Dendritic cell treated with granulocyte-macrophage colony-stimulating factor and Interleukin-4, amounts not matched to agents 40 ng/mL and 50 ng/mL, for 4 days (primary cell): ENCODE data around the gene FAM216A.
A peak's percentile ranks its signal among the peaks of the same experiment; 100 is the strongest.

Experiments used
- H3K27ac Mint-ChIP-seq: one replicate; pipeline ENCODE4 v1.8.0; 2022; ENCODE audit warnings: mild to moderate bottlenecking, mixed read lengths
- H3K27me3 Mint-ChIP-seq: one replicate; pipeline ENCODE4 v1.8.0; 2022; ENCODE audit warnings: mild to moderate bottlenecking, mixed read lengths
- H3K36me3 Mint-ChIP-seq: one replicate; pipeline ENCODE4 v1.8.0; 2022; ENCODE audit warnings: low read depth, mixed read lengths
- H3K4me1 Mint-ChIP-seq: one replicate; pipeline ENCODE4 v1.8.0; 2022; ENCODE audit warnings: low read depth, mixed read lengths
- H3K4me3 Mint-ChIP-seq: one replicate; pipeline ENCODE4 v1.8.0; 2022; ENCODE audit warnings: mild to moderate bottlenecking, moderate library complexity, mixed read lengths
- H3K9me3 Mint-ChIP-seq: one replicate; pipeline ENCODE4 v1.8.0; 2022; ENCODE audit warnings: mixed read lengths
- intact Hi-C: fragments of 100-400 bp; cut with micrococcal nuclease; formaldehyde crosslinking; loops from one replicate; pipeline ENCODE4 v1.15.0; 2022

Gene FAM216A

DNA sequence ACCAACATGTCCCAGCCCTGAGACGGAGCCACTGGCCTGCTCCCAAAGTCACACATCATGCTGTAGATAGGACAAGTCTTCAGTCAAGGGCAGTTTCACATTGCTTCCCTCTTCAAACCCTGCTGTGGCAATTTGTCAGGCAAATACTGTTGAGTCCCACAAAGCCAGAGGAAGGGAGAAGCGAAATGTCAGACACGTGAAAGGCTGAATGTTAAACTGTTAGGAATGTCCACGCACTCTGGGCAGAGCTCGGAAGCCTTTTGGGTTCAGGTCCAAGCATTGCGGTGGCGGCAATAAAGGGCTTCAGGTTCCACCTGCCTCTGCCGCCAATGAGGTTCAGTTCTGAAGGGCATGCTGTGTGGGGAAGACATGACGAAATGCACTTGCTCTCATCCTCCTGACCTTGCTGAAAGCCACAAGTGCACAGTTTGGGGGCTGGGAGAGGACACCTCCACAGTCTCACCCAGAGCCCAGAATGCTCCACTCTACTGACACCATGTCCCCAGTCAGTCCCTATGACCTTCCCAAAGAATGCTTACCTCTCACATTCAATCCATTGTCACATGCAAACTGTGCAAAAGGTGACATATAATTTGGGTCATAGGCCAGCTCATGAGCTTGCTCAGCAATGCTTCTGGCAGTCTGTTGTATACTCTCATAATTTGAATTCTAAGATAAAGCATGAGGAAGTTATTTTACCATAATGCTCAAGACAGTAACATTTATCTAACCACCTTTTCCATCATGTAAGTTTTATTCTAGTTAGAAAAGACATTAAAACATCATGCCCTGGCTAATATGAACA is 69.2 kb downstream of the FAM216A start:
- Mint-ChIP-seq H3K4me1 (peaks cover 6% of the 10 kb centered on the region), H3K9me3 (no peaks in the 10 kb centered on the region), H3K27me3 (no peaks in the 10 kb centered on the region), H3K4me3 (no peak overlapping the region), H3K27ac (no peak overlapping the region), H3K36me3 (peaks cover 86% of the 10 kb centered on the region)
- intact Hi-C loops, result no loop called here

DNA sequence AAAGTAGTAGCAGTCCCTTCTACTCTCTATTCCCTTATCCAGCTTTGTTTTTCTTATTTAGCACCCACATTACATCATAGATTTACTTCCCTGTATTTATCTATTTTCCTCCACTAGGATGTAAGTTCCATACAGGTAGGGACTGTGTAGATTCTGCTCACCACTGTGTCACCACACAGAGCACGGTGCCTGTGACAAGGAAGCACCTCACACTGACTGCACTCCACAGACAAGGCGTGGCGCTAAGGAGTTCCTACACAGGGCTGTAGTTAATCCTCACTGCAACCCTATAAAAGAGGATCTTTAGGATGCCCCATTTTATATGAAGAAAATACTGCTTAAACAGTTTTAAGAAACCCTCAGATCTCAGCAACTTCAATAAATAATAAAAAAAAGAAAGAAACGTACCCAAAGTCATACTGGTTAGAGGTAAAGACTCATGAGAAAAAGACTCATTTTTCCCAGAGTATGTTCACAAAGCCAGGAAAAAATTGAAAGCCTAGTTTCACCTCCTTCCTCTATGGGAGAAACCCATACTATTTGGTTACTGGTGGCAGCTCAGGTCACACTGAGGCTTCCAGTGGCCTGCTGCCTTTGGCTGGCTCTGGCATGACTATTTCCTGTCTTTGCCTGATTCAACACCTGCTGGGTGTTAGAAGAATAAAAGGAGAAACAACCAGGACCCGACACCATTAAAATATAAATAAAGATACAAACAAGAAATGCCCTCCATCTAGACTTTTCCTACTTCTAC is 70.4 kb downstream of the FAM216A start:
- no peaks in the 10 kb centered on the region for H3K9me3 Mint-ChIP-seq
- no peaks in the 10 kb centered on the region for H3K27me3 Mint-ChIP-seq
- peaks cover 13% of the 10 kb centered on the region for H3K4me1 Mint-ChIP-seq
- H3K4me3 Mint-ChIP-seq, result no peak overlapping the region
- peaks cover 93% of the 10 kb centered on the region for H3K36me3 Mint-ChIP-seq
- peak overlapping the region; percentile 28 for H3K27ac Mint-ChIP-seq
- intact Hi-C loops, result no loop called here
